Measurements from ENCODE around the gene PRMT7. TPM values are rescaled to one million over a fixed set of nuclear protein-coding genes. Genes with fewer than 3 reads are reported as not detected.

Gene PRMT7
- total RNA-seq, 1 experiment from 2014 or later: 51.7 TPM

DNA sequence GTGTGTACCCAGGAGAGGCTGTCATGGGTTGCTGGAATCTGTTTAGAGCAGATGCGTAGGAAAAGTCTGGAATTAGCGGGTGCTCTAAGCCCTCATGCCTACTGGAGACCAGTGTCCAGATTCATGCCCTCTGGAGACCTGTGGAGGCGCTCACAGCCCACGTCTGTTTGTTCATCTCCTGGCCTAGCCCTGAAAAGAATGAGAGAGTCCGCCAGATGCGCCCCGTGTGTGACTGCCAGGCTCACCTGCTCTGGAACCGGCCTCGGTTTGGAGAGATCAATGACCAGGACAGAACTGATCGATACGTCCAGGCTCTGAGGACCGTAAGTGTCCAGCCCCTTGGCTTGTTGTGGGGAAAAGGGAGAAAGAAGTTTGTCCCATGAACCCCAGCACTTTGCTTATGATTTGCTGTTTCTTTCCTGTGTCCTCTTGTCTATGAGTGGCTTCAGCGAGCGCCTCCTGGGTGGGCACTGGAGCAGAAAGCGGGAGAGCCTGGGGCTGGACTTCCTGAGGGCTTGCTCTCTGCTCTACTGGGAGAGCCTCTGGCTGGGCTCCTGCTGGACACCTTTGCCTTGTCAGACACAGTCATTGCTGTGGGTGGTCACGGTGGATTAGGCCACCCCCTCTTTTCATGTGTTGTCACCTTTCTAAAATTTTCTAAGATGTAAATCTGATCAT is 35.3 kb downstream of the PRMT7 start:
- no peak for DNase-seq (ENCODE audit: extremely low read depth, low read depth)

DNA sequence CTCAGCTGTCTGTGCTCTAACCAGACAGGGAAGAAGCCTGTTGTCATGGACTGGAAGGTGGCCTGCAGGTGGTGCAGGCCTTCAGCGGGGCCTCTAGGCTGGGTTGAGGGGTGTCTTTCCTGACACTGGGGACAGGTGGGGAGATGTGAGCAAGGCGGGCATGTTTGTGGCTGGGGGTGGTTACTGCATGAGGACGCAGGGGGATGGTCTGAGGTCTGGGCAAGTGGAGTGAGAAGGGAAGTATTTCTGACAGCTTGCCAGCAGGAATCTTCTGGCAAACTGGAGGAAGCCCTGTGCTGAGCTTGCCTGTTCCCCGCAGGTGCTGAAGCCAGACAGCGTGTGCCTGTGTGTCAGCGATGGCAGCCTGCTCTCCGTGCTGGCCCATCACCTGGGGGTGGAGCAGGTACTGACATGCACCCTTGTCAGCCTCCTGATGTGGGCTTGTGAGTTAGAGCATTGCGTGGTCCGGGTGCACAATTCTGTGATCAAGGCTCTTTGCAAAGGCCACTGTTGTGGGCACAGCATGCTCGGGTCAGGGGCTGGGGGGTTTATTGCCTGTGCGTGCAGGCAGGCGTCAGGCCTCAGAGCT is 36.2 kb downstream of the PRMT7 start:
- DNase-seq (ENCODE audit: extremely low read depth, low read depth): no peak

DNA sequence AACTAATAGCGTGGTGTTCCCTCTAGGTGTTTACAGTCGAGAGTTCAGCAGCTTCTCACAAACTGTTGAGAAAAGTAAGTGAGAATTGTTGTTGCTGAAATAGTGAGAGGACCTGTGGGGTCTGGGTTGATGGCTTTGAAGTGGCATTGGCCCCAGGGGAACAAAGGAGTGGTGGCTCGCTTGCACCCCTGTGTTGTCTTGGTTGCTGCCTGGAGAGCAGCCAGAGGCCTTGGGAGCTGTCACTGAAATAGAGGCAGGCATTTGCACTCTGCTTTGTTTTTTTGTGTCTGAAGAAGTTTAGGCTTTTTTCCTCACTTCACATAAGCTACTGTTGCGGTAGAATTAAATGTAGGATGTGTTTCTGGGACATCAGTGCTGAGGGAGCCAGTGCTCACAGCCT is 36.8 kb downstream of the PRMT7 start:
- DNase-seq (ENCODE audit: extremely low read depth, low read depth): no peak

DNA sequence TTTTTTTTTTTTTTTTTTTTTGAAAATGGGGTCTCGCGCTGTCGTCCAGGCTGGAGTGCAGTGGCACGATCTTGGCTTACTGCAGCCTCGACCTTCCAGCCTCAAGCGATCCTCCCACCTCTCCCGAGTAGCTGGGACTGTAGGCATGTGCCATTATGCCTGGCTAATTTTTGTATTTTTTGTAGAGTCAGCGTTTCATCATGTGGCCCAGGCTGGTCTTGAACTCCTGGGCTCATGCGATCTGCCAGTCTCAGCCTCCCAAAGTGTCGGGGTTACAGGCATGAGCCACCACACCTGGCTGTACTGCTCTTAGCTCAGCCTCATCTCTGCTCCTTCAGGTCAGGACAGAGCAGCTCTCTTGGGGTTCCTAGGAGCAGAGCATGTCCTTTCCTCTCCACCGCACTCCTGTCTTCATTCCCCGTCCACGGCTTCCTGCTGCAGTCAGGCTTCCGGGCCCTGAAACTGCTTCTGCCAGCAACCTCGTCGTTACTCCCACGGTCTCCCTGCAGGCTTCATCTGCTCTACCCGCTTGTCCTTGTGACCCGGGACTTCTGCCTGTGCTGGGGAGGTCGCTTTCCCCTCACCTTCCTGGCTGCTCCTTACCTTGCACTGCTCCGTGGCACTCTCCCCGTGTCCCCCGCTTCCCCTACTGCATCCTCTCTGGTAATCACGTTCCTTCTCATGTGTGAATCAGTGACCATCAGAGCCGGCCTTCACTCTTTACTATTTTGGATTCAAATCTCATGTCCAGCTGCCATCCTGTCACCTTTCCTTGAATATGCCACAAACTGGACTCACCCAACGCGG is 38.0 kb downstream of the PRMT7 start:
- DNase-seq (ENCODE audit: extremely low read depth, low read depth): no peak

DNA sequence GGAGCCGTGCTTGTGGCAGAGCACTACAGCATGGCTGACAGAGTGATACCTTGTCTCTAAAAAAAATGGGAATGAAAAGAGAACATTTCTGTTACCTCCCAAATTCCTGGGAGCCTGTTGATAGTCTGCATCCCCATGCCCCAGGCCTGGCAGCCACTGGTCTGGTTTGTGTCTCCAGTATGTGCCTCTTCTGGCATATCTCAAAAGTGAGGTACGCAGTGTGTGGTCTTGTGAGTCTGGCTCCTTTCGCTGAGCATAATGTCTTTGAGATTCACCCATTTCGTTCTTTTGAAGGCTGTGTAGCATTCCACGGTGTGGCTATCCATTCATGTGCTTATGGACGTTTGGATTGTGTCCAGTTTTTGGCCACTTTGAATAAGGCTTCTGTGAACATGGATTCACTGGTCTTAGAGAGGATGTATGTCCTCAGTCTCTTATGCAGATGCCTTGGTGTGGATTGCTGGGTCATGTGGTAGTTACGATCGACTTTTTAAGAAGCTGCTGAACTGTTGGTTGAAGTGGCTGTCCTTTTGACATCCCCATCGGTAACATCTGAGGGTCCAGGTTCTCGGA is 39.1 kb downstream of the PRMT7 start:
- no peak for DNase-seq (ENCODE audit: extremely low read depth, low read depth)

DNA sequence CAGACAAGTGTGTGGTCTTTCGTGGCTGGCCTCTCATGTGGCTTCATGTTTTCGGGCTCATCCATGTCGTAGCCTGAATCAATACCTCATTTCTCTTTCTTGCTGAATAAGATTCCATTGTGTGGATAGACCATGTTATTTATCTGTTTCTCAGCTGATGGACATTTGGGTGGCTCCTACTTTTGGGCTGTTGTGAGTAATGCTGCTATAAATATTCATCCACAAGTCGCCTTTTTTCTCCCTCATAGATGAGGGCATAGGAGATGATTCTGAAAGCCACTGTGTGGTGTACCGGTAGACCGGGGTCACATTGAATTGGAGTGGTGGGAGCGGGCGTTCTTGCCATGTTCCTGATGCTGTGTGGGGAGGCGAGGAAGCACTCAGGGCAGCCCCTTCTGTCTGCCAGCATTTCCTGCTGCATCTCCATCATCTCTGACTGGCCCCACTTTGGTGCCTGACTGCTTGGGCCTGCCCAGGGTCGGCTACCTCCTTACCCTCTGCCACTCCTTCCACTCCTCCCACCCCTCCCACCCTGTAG is 40.1 kb downstream of the PRMT7 start:
- DNase-seq (ENCODE audit: extremely low read depth, low read depth): no peak

DNA sequence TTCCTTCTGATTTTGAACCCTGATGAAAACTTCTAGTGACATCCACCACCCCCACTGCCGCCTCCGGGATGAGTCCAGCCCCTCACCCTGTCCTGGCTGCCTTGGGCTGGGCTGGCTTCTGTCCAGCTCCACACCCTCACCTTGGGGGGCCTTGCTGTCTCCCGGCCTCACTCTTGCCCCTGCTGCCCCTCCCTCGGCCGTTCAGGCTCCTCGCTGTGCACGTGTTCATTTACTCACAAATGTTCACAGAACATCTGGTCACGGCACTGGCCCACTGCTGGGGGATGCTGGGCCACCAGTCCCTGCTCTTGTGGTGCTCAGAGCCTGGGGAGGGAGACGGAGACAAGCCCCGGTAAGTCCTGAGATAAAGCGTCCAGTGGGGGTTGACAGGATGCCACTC is 40.6 kb downstream of the PRMT7 start:
- DNase-seq (ENCODE audit: extremely low read depth, low read depth): no peak

DNA sequence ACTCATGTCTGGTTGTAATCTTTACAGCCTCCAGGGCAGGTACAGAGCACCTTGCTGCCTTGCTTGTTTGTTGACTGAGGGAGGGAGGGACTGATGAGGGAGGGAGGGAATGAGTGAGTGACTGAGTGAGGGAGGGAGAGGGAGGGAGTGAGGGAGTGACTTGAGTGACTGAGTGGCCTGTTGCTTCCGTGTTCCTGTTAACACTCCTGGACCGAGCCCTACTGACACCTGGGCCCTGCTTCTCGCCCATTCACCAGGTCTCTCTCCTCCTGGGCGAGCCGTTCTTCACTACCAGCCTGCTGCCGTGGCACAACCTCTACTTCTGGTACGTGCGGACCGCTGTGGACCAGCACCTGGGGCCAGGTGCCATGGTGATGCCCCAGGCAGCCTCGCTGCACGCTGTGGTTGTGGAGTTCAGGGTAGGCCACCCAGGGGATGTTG is 41.2 kb downstream of the PRMT7 start:
- DNase-seq (ENCODE audit: extremely low read depth, low read depth): no peak

DNA sequence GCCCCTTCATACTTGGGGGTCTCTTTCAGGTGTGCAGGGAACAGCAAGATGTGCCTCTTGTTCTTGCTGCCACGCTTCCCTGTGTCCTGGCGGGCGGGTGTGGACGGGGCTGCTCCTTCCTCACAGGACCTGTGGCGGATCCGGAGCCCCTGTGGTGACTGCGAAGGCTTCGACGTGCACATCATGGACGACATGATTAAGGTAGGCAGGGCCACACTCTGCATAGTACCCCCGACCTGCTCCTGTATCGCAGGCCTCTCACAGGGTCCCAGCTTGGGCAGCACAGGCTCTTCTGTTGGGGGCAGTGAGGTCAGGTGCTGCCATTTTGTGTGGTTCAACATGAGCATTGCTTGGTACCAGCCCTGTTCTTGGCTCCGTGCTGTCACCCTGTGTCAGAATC is 42.5 kb downstream of the PRMT7 start:
- no peak for DNase-seq (ENCODE audit: extremely low read depth, low read depth)

DNA sequence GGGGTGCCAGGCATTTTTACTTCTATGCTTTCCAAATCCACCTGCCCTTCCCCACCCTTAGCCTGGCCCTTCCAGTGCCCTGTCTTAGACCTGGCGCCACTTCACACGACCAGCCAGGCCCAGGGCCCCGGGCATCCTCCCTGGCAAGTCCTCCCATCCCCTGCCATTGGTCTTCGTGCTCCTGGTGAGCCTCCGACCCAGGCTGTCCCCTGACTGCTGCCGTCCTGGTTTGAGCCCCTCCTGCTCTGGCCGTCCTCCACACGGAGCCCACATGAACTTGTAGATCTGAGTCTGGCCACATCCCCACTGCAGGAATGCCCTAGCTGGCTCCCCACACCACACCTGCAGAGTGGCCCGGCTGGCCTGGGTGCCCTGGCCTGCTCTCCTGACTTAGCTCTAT is 44.0 kb downstream of the PRMT7 start:
- no peak for DNase-seq (ENCODE audit: extremely low read depth, low read depth)

DNA sequence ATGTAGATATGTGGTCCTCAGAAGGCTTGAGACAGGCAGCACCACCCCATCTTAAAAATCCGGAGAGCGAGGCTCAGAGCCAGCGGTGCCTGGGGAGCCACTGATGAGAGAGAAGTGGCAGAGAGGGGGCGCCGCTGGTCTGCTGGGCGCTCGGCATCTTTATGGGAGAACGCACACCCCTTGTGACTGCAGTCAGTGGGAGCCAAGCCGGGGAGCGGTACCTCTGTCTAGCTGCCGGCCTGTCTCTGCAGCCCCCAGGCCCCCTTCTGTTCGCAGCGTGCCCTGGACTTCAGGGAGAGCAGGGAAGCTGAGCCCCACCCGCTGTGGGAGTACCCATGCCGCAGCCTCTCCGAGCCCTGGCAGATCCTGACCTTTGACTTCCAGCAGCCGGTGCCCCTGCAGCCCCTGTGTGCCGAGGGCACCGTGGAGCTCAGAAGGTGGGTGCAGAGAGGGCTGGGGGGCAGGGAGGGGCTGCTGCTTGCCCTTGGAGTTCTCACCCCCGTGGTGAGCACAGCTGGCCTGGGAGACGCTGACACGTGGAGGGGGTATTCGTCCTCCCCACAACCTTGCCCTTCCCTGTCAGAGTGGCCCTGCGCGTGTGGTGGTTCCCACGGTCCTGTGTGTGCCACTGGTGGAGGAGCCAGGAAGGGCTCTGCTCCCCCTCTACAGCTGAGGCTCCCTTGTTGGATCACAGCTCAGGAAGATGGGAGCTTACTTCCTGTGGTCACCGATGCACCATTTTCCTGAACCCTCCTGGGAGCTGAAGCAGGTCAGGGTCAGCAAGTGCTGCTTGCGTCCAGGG is 44.8 kb downstream of the PRMT7 start:
- DNase-seq (ENCODE audit: extremely low read depth, low read depth): no peak

DNA sequence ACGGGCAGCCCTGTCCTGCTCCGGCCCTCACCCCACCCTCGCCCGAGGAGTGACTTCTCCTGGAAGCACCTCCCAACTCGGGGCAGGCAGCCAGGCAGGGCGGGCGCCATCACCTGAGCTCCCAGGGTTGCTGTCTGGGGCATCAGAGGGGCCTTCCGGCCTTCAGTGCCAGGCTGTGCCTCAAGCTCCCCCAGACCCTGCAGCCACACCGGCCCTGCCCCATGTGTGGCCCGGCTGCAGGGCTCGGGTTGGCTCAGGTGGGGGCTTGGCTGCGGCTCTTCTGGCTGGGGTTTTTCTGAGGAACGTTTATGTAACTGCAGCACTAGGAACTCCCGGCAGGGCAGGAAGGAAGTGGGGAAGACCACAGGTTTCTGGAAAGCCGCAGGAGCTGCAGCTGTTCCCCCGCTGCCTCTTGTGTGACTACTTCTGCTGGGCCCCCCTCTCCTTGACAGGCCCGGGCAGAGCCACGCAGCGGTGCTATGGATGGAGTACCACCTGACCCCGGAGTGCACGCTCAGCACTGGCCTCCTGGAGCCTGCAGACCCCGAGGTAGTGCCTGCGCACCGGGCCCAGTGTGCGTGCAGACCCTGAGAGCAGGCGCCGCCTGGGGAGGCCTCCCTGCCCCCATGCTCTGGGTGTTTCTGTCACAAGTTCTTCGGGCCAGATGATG is 45.6 kb downstream of the PRMT7 start:
- DNase-seq (ENCODE audit: extremely low read depth, low read depth): no peak

DNA sequence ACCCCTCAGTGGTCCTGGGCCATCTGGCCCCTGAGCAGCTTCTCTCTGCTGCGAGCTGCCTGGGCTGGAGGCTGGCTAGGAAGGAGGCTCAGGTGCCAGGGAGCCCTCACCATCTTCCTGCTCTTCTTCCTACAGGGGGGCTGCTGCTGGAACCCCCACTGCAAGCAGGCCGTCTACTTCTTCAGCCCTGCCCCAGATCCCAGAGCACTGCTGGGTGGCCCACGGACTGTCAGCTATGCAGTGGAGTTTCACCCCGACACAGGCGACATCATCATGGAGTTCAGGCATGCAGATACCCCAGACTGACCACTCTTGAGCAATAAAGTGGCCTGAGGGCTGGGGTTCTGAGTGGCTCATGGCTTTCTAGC is 46.1 kb downstream of the PRMT7 start:
- no peak for DNase-seq (ENCODE audit: extremely low read depth, low read depth)

DNA sequence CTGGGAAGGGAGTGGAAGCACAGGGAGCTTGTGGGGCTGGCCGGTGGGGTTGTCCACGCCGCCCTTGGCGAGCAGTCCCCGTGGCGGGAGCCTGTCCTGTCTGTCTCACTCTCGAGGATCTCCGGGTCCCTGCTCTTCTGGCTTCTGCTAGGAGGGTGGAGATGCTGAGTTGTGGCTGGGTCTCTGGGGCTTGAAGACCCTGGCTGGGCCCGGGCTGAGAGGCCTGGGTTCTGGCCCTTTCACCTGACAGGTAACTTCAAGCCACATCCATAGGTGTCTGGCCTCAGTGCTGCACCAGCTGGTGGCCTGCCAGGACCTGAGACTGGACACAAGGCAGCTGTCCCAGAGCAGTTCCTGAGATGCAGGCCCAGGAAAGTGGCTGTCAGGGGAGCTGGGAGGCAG is 46.7 kb downstream of the PRMT7 start:
- DNase-seq (ENCODE audit: extremely low read depth, low read depth): no peak

DNA sequence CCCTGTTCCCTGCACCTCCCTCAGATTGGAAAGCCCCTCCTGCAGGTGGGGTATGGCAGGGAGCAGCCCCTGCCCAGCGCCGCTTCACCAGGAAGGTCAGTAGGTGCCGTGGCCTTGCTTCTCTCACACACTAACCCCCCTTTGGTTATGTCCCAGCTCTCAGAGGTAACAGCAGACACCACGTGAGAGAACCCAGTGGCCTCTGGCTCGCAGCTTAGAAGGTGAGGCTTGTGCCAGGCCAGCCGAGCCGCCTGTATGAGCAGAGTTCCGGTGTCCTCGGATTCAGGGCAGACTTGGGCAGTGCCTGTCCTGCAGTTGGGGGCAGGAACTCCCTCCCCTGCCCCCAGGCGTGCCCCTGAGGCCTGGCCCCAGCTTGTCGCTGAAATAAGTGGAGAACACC is 47.1 kb downstream of the PRMT7 start:
- no peak for DNase-seq (ENCODE audit: extremely low read depth, low read depth)

DNA sequence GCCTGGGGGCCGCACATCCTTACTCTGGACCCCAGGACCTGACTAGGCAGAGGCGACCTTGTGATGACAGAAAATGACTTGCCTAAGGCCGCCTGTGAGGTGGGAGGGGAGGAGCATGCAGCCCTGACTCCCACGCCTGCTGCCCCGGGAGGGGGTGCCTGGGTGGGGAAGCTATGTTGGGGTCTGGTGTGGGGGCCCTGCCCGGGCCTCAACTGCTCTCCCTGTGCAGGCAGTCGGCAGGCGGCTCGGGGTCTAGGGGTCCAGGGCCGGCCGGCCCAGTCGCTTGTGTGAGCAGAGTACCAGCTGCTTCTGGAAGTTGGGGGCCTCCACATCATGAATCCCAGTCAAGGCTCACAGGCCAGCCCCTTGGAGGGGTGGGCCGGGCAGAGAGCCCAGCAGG is 48.1 kb downstream of the PRMT7 start:
- DNase-seq (ENCODE audit: extremely low read depth, low read depth): no peak

DNA sequence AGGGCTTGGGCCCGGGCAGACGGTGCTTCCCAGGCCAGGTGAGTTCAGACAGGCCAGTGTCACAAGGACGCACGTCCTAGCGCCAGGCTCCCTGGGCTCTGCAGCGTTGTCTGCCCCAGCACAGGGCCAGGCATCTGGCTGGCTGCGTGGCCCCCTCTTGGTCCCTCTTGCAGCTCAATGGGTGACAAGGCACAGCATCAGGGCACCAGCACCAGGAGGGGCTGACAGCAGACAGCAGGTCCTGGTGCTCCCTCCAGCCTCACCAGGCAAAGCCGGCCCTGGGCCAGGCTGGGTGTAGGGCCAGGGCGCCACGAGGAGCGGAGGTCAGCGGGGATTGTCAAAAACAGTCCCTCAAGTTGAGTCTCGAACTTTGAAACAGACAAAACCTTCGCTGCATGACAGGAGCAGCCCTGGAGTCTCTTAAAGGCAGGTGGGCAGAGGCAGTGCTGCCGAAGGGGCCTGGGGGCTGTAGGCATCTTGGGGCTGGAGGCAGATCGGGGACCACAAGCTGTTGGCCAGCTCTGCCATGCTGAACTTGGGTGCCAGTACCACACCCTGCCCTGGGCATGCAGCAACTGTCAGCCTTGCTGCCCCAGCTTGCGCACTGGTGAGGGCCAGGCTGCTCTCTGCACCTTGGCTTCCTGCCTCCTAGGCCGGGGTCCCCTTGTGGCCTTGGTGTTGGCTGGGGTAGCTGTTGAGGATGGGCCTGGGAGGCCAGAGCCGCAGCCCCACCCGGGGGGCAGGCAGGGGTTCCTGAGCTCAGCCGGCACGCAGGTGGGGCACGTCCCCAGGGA is 48.8 kb downstream of the PRMT7 start:
- DNase-seq (ENCODE audit: extremely low read depth, low read depth): no peak

DNA sequence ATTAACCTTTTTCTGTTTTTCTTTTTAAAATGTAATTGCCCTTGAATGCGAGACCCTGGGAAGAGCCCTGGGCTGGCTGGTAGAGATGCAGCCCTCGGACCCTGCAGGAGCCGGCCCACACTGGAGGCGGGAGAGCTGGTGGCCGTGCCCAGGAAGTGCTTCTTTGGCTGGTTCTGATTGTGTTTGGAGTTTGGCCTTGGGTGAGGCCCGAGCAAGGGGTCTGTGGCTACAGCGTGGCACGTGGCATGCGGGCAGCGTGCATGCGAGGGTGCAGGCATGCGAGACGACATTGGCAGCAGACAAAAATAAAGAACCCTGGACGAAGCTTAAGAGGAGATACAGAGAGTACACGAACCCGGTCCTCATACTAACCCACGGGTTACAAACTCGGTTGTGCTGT is 49.7 kb downstream of the PRMT7 start:
- DNase-seq (ENCODE audit: extremely low read depth, low read depth): no peak

DNA sequence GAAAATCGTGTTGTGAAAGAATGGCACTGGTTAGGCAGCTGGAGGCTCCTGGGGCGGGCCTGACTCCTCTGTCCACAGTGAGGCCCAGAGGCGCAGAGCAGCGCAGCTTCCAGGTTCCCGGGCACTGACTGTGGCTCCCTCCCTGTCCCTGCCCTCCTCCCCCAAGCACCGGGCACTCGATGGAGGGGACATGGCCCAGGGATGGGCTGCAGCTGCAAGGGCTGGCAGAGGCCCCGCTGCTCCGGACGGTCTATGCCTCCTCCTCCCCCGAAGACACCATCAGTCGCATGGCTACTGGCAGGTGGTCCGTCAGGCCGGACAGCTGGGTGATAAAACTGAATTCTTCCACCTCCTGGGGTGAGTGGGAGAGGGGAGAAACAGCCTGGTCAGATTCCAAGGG is 50.1 kb downstream of the PRMT7 start:
- DNase-seq (ENCODE audit: extremely low read depth, low read depth): no peak

Measured in NCI-H460 (cell line).